PC-3 (cell line): ENCODE measurements around the gene R3HDM1. TPM values are rescaled to one million over a fixed set of nuclear protein-coding genes. Genes with fewer than 3 reads are reported as not detected.
"Not testable (repeated sequence)": the region's sequence is repeated elsewhere in the genome, so short reads cannot be mapped to it uniquely, and the experiment has no call there.

Experiments used
- ATAC-seq: fragments of 200-7000 bp; cut with Tn5 transposase; 2 replicates; pipeline ENCODE4 v1.9.1; 2020; ENCODE audit warnings: mild to moderate bottlenecking, moderate library complexity
- BruUV-seq: library from RNA; stranded (reverse); fragments of 400-500 nt; replicated peaks from 2 replicates; lab custom pipeline; 2021; lab: Mats Ljungman, UMichigan
- CTCF ChIA-PET: fragments of 300-600 bp; sonication (Branson Sonifier 250); formaldehyde crosslinking; loops from one replicate; lab custom pipeline; 2022; ENCODE audit warnings: antibody characterized with exemption; lab: Charles Lee
- POLR2A ChIA-PET: fragments of 300-600 bp; sonication (Branson Sonifier 250); formaldehyde crosslinking; loops from one replicate; lab custom pipeline; 2022; ENCODE audit warnings: antibody characterized with exemption; ENCODE audit not compliant: unreplicated experiment; lab: Charles Lee
- DNase-seq: peaks from one replicate; pipeline ENCODE4 v3.0.0-alpha.2; 2015
- H2AFZ ChIP-seq: fragments of 300-600 bp; sonication (generic); 2 replicates; pipeline ENCODE4 v1.6.0; 2016; ENCODE audit warnings: antibody characterized with exemption, low read length
- H3F3A ChIP-seq: fragments of 300-600 bp; sonication (generic); one replicate; pipeline ENCODE4 v1.6.0; 2017; ENCODE audit warnings: antibody characterized with exemption, low read length, control low read depth, mild to moderate bottlenecking; ENCODE audit not compliant: unreplicated experiment
- H3K27ac ChIP-seq: fragments of 300-600 bp; sonication (generic); 2 replicates; pipeline ENCODE4 v1.5.1; 2016; ENCODE audit warnings: mild to moderate bottlenecking, low read length
- H3K27me3 ChIP-seq: fragments of 300-600 bp; sonication (generic); 2 replicates; pipeline ENCODE4 v1.6.1; 2016; ENCODE audit warnings: low read length, mixed read lengths
- H3K36me3 ChIP-seq: fragments of 300-600 bp; sonication (generic); 2 replicates; pipeline ENCODE4 v1.6.1; 2016; ENCODE audit warnings: low read depth, mixed run types, low read length, mixed read lengths
- H3K4me1 ChIP-seq: fragments of 300-600 bp; sonication (generic); 2 replicates; pipeline ENCODE4 v1.5.1; 2016; ENCODE audit warnings: low read length; ENCODE audit not compliant: insufficient read depth
- H3K4me2 ChIP-seq: fragments of 300-600 bp; sonication (generic); 2 replicates; pipeline ENCODE4 v1.6.0; 2016; ENCODE audit warnings: low read length
- H3K4me3 ChIP-seq: fragments of 300-600 bp; sonication (generic); 2 replicates; pipeline ENCODE4 v1.5.1; 2016; ENCODE audit warnings: mild to moderate bottlenecking, low read length, mixed read lengths
- H3K79me2 ChIP-seq: fragments of 300-600 bp; sonication (generic); 2 replicates; pipeline ENCODE4 v1.6.1; 2017; ENCODE audit warnings: low read length, mixed read lengths
- H3K9ac ChIP-seq: fragments of 300-600 bp; sonication (generic); 2 replicates; pipeline ENCODE4 v1.6.0; 2016; ENCODE audit warnings: mild to moderate bottlenecking, low read length
- H3K9me2 ChIP-seq: fragments of 300-600 bp; sonication (generic); replicated peaks from 2 replicates; pipeline ENCODE4 v1.6.1; 2016; ENCODE audit warnings: mixed run types, low read length, mixed read lengths
- H3K9me3 ChIP-seq: fragments of 300-600 bp; sonication (generic); 2 replicates; pipeline ENCODE4 v1.6.1; 2016; ENCODE audit warnings: low read length, mixed read lengths
- H4K20me1 ChIP-seq: fragments of 300-600 bp; sonication (generic); 2 replicates; pipeline ENCODE4 v1.6.1; 2016; ENCODE audit warnings: low read length, mixed read lengths
- CTCF ChIP-seq: fragments of 300-600 bp; sonication (generic); conservative IDR thresholded peaks from 2 replicates; pipeline ENCODE4 v1.5.1; 2017; ENCODE audit warnings: antibody characterized with exemption, low read depth, mild to moderate bottlenecking, low read length
- EZH2 ChIP-seq: fragments of 300-600 bp; sonication (generic); IDR thresholded peaks from one replicate; pipeline ENCODE4 v1.6.1; 2017; ENCODE audit warnings: antibody characterized with exemption, mild to moderate bottlenecking, low read length; ENCODE audit not compliant: unreplicated experiment
- EZH2phosphoT487 ChIP-seq: fragments of 300-600 bp; sonication (generic); IDR thresholded peaks from 2 replicates; pipeline ENCODE4 v1.6.1; 2018; ENCODE audit warnings: mild to moderate bottlenecking, antibody characterized with exemption, low read length, borderline replicate concordance
- intact Hi-C: fragments of 100-400 bp; cut with micrococcal nuclease; formaldehyde crosslinking; loops from 2 replicates; pipeline ENCODE4 v1.9.0; 2023
- total RNA-seq: library from RNA; depleted of rRNA; stranded (reverse); fragments of >200 nt; gene quantifications from 2 replicates; pipeline ENCODE4 v1.2.3, GENCODE V29; 2014

R3HDM1 gene
- total RNA-seq, 1 experiment from 2014 or later: 12.8 TPM

GRCh38 chr2:135530313-135531230 is 712 bp upstream of the R3HDM1 start, which contains the start of gene ZRANB3:
ZRANB3 (minus strand) TSS chr2:135531218.
- Histone ChIP-seq H3K9me2 (no peaks in the 10 kb centered on the region), H3F3A (no peaks in the 10 kb centered on the region), H3K27ac (peak within 1 kb of the TSS; percentile 81), H2AFZ (peak within 1 kb of the TSS; percentile 87), H4K20me1 (0 out of 2 replicates have a peak, but pooled peaks cover 6% of the 10 kb centered on the region), H3K36me3 (no peaks in the 10 kb centered on the region), H3K4me3 (peak within 1 kb of the TSS; percentile 89), H3K9me3 (no peaks in the 10 kb centered on the region), H3K9ac (peak within 1 kb of the TSS; percentile 83), H3K4me1 (peaks cover 18% of the 10 kb centered on the region), H3K79me2 (peaks cover 63% of the 10 kb centered on the region), H3K27me3 (no peaks in the 10 kb centered on the region), H3K4me2 (peak within 1 kb of the TSS; percentile 92)
- TSS peak; percentile 84 for BruUV-seq
- DNase-seq (peak; percentile 97), ATAC-seq (peak; percentile 77)
- intact Hi-C loops: loop anchor here (5.0 kb wide), 1 partner anchor 132 kb away; no protein-coding TSS in a partner anchor
- no peak for TF ChIP-seq EZH2
- TF ChIP-seq EZH2phosphoT487: no peak
- TF ChIP-seq CTCF: no peak
- POLR2A ChIA-PET: interaction anchor here (0.6 to 0.8 kb wide), 3 partner anchors 8 to 533 kb away, joined by 3 to 6 read pairs (median 4); no protein-coding TSS in a partner anchor
- CTCF ChIA-PET: interaction anchor here (0.8 kb wide), 1 partner anchor 8 kb away, joined by 3 read pairs; no protein-coding TSS in a partner anchor

DNA sequence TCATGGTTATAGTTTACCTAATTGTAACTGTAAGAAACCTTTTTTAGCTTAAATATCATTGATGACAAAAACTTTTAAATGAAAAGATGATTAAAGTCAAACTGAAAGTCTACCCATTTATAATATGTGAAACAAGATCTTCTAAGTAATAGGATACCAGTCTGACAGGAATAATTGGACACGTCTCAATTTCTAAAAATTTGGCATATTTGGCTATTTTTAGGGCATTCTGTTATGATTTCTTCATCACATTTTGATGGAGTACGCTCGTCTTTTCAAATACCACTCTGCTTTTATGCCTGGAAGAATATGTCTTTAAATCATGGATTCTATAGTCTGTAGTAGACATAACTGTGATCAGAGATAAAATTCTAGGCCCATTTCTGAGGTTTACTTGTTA is 1.3 kb downstream of the R3HDM1 start:
- Histone ChIP-seq H3K4me2 (peak overlapping the region; percentile 86), H4K20me1 (0 out of 2 replicates have a peak, but pooled peaks cover 6% of the 10 kb centered on the region), H3K27ac (no peak overlapping the region), H3F3A (no peaks in the 10 kb centered on the region), H3K4me1 (peaks cover 18% of the 10 kb centered on the region), H3K9me2 (no peaks in the 10 kb centered on the region), H3K4me3 (peak overlapping the region; percentile 89), H3K9ac (peak overlapping the region; percentile 82; the same call in 1 of the 2 replicates), H3K9me3 (no peaks in the 10 kb centered on the region), H3K79me2 (peaks cover 80% of the 10 kb centered on the region), H3K27me3 (no peaks in the 10 kb centered on the region), H3K36me3 (no peaks in the 10 kb centered on the region), H2AFZ (no peak overlapping the region)
- POLR2A ChIA-PET: no interaction called here
- intact Hi-C loops: loop anchor here (2.0 to 5.0 kb wide), 2 partner anchors 60 to 130 kb away; no protein-coding TSS in a partner anchor
- DNase-seq: no peak
- no TSS peak for BruUV-seq
- ATAC-seq: no peak
- TF ChIP-seq EZH2 (no peak), EZH2phosphoT487 (no peak), CTCF (no peak)
- CTCF ChIA-PET: no interaction called here

GRCh38 chr2:135533545-135533944 is 2.3 kb downstream of the R3HDM1 start:
- H3K27me3 ChIP-seq, H3K9ac ChIP-seq, CTCF ChIA-PET, H3K9me3 ChIP-seq, POLR2A ChIA-PET, BruUV-seq, H3K4me3 ChIP-seq, H3K27ac ChIP-seq, H3K9me2 ChIP-seq, H3F3A ChIP-seq, H2AFZ ChIP-seq, H3K36me3 ChIP-seq, DNase-seq, ATAC-seq: not testable (repeated sequence)
- 0 out of 2 replicates have a peak, but pooled peaks cover 10% of the 10 kb centered on the region for H4K20me1 ChIP-seq
- H3K79me2 ChIP-seq: peaks cover 82% of the 10 kb centered on the region
- intact Hi-C loops: loop anchor here (2.0 to 5.0 kb wide), 2 partner anchors 61 to 129 kb away; no protein-coding TSS in a partner anchor
- H3K4me2 ChIP-seq: peak overlapping the region; percentile 86
- peaks cover 18% of the 10 kb centered on the region for H3K4me1 ChIP-seq
